GM23338 (cell line): ENCODE measurements around the gene ULBP2. TPM values are rescaled to one million over a fixed set of nuclear protein-coding genes. Genes with fewer than 3 reads are reported as not detected.

Experiments used
- ATAC-seq: fragments of 200-7000 bp; cut with Tn5 transposase; 3 replicates; pipeline ENCODE4 v1.9.1; 2020
- DNase-seq: peaks from one replicate; pipeline ENCODE4 v3.0.0-alpha.2; 2015; ENCODE audit warnings: low spot score
- H2AFZ ChIP-seq: fragments of 200-600 bp; sonication (generic); 2 replicates; pipeline ENCODE4 v1.8.0; 2016; ENCODE audit warnings: antibody characterized with exemption, mild to moderate bottlenecking, moderate library complexity
- H3F3A ChIP-seq: fragments of 200-600 bp; sonication (generic); replicated peaks from 2 replicates; pipeline ENCODE4 v1.8.0; 2017; ENCODE audit warnings: antibody characterized with exemption, mixed run types, low read depth
- H3K27ac ChIP-seq: fragments of 200-600 bp; sonication (generic); 2 replicates; pipeline ENCODE4 v1.6.1; 2016; ENCODE audit warnings: low read depth
- H3K27me3 ChIP-seq: fragments of 200-600 bp; sonication (generic); 2 replicates; pipeline ENCODE4 v1.8.0; 2016; ENCODE audit warnings: mild to moderate bottlenecking, mixed run types, moderate library complexity; ENCODE audit not compliant: insufficient read depth
- H3K36me3 ChIP-seq: fragments of 200-600 bp; sonication (generic); 2 replicates; pipeline ENCODE4 v1.8.0; 2016; ENCODE audit warnings: mild to moderate bottlenecking; ENCODE audit not compliant: insufficient read depth
- H3K4me1 ChIP-seq: fragments of 200-600 bp; sonication (generic); 2 replicates; pipeline ENCODE4 v1.8.0; 2016; ENCODE audit warnings: mild to moderate bottlenecking, moderate library complexity; ENCODE audit not compliant: insufficient read depth
- H3K4me2 ChIP-seq: fragments of 200-600 bp; sonication (generic); 2 replicates; pipeline ENCODE4 v1.7.1; 2017; ENCODE audit warnings: mixed run types
- H3K4me3 ChIP-seq: fragments of 200-600 bp; sonication (generic); 2 replicates; pipeline ENCODE4 v1.6.1; 2016; ENCODE audit warnings: mixed run types
- H3K79me2 ChIP-seq: fragments of 200-600 bp; sonication (generic); replicated peaks from 2 replicates; pipeline ENCODE4 v1.8.0; 2017; ENCODE audit warnings: mild to moderate bottlenecking; ENCODE audit not compliant: insufficient read depth
- H3K9me2 ChIP-seq: fragments of 200-600 bp; sonication (generic); 2 replicates; pipeline ENCODE4 v1.8.0; 2017; ENCODE audit not compliant: insufficient read depth
- H4K20me1 ChIP-seq: fragments of 200-600 bp; sonication (generic); replicated peaks from 2 replicates; pipeline ENCODE4 v1.8.0; 2017; ENCODE audit warnings: mild to moderate bottlenecking; ENCODE audit not compliant: insufficient read depth
- H3K27ac Mint-ChIP-seq: 2 replicates; pipeline ENCODE4 v1.8.0; 2020; ENCODE audit warnings: inconsistent platforms, mild to moderate bottlenecking, moderate library complexity, mixed read lengths
- H3K27me3 Mint-ChIP-seq: 3 replicates; pipeline ENCODE4 v1.8.0; 2022; ENCODE audit warnings: low read depth, mild to moderate bottlenecking, moderate library complexity, mixed read lengths, inconsistent platforms; ENCODE audit not compliant: insufficient read depth, poor library complexity
- H3K36me3 Mint-ChIP-seq: 3 replicates; pipeline ENCODE4 v1.8.0; 2021; ENCODE audit warnings: low read depth, mild to moderate bottlenecking, inconsistent platforms, moderate library complexity, mixed read lengths
- H3K4me1 Mint-ChIP-seq: 3 replicates; pipeline ENCODE4 v1.8.0; 2020; ENCODE audit warnings: mild to moderate bottlenecking, inconsistent platforms, mixed read lengths
- H3K4me3 Mint-ChIP-seq: 3 replicates; pipeline ENCODE4 v1.8.0; 2021; ENCODE audit warnings: moderate library complexity, mild to moderate bottlenecking, inconsistent platforms, mixed read lengths
- H3K9me3 Mint-ChIP-seq: 3 replicates; pipeline ENCODE4 v1.8.0; 2020; ENCODE audit warnings: moderate library complexity, mild to moderate bottlenecking, inconsistent platforms, mixed read lengths
- CREB1 ChIP-seq: fragments of 250-450 bp; sonication (Bioruptor Pico); IDR thresholded peaks from 2 replicates; pipeline ENCODE4 v1.5.0; 2020; ENCODE audit warnings: low read depth, mild to moderate bottlenecking, moderate library complexity
- EZH2 ChIP-seq: fragments of 200-600 bp; sonication (generic); IDR thresholded peaks from one replicate; pipeline ENCODE4 v1.8.0; 2017; ENCODE audit warnings: antibody characterized with exemption, mild to moderate bottlenecking, low read depth; ENCODE audit not compliant: unreplicated experiment
- EZH2phosphoT487 ChIP-seq: fragments of 200-600 bp; sonication (generic); IDR thresholded peaks from one replicate; pipeline ENCODE4 v1.8.1; 2018; ENCODE audit warnings: antibody characterized with exemption; ENCODE audit not compliant: unreplicated experiment
- JUNB ChIP-seq: IDR thresholded peaks from one replicate; pipeline ENCODE4 v1.6.1; 2016; ENCODE audit warnings: antibody characterized with exemption; ENCODE audit not compliant: unreplicated experiment
- NANOG ChIP-seq: IDR thresholded peaks from 2 replicates; pipeline ENCODE4 v1.6.1; 2016; ENCODE audit warnings: antibody characterized with exemption, borderline replicate concordance
- POLR2AphosphoS5 ChIP-seq: IDR thresholded peaks from 2 replicates; pipeline ENCODE4 v1.6.1; 2016; ENCODE audit warnings: antibody characterized with exemption, low read depth
- STAT1 ChIP-seq: IDR thresholded peaks from one replicate; pipeline ENCODE4 v1.6.1; 2016; ENCODE audit warnings: antibody characterized with exemption; ENCODE audit not compliant: unreplicated experiment
- ZNF114 ChIP-seq: fragments of 250-450 bp; sonication (Bioruptor Pico); IDR thresholded peaks from 2 replicates; pipeline ENCODE4 v1.5.0; 2020; ENCODE audit warnings: mild to moderate bottlenecking, moderate library complexity
- ZNF331 ChIP-seq: fragments of 250-450 bp; sonication (Bioruptor Pico); IDR thresholded peaks from 2 replicates; pipeline ENCODE4 v1.5.0; 2020; ENCODE audit warnings: low read depth, mild to moderate bottlenecking, moderate library complexity
- polyA plus RNA-seq: library from polyadenylated mRNA; unstranded; fragments of >200 nt; fragmentation: Nextera tagmentation; extraction: Ambion mirVana; gene quantifications from 2 replicates; pipeline ENCODE4 v1.2.1, GENCODE V29; 2016
- total RNA-seq: library from RNA; depleted of rRNA; stranded (reverse); fragments of >200 nt; shearing (Covaris generic); gene quantifications from 2 replicates; pipeline ENCODE4 v1.2.3, GENCODE V29; 2014
- TF ChIP-seq, protein P1 (sequence below): fragments of 250-450 bp; sonication (Bioruptor Pico); IDR thresholded peaks from 2 replicates; pipeline ENCODE4 v1.5.0; 2020; ENCODE audit warnings: mild to moderate bottlenecking, moderate library complexity
- TF ChIP-seq, protein P2 (sequence below): IDR thresholded peaks from 2 replicates; pipeline ENCODE4 v1.6.1; 2016; ENCODE audit warnings: antibody characterized with exemption
- TF ChIP-seq, protein P3 (sequence below), 2 experiments: fragments of 200-600 bp in 1 of 2; sonication (generic) in 1 of 2; conservative IDR thresholded peaks; 2 replicates each; pipeline versions ENCODE4 v1.5.1 to v1.6.1; 2016 to 2017; ENCODE audit warnings: antibody characterized with exemption in 2 of 2, low read depth in 2 of 2, mild to moderate bottlenecking in 2 of 2, moderate library complexity in 1 of 2
- TF ChIP-seq, protein P4 (sequence below): IDR thresholded peaks from one replicate; pipeline ENCODE4 v1.6.1; 2018; ENCODE audit warnings: antibody characterized with exemption; ENCODE audit not compliant: unreplicated experiment

The ULBP2 gene
- total and polyA plus RNA-seq, 2 experiments from 2014 or later: not detected

DNA sequence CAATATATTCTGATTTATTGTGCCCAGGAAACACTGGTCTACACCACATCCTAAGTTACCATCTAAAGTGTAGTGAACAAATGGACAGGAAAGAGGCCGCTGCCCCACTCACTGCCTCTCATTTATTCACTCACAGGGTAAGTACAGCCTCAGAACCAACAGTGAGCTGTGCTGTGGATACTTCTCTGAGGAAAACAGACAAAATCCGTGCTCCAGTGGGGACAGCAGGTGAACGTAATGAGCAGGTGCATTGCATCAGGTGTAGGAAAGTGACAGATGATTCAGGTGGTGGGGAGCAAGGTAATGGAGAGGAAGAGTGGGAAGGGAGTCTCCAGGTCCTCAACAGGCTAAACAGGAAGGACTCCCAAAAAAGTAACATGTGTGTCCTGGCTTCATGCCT lies 8.4 kb upstream of the ULBP2 start:
- no peaks in the 10 kb centered on the region for H3K9me2 ChIP-seq
- H3K4me3 Mint-ChIP-seq: no peak overlapping the region
- no peak overlapping the region for H2AFZ ChIP-seq
- H3K4me3 ChIP-seq: no peak overlapping the region
- H3K4me1 ChIP-seq: no peaks in the 10 kb centered on the region; the same call in 1 of the 2 replicates
- no peaks in the 10 kb centered on the region for H3K79me2 ChIP-seq
- H3K9me3 Mint-ChIP-seq: no peaks in the 10 kb centered on the region
- no peaks in the 10 kb centered on the region for H3K36me3 ChIP-seq
- DNase-seq (no peak), ATAC-seq (no peak)
- TF ChIP-seq STAT1: no peak
- no peak for TF ChIP-seq NANOG
- TF ChIP-seq ZNF114 (CRISPR knock-in tag): no peak
- no peak for TF ChIP-seq POLR2AphosphoS5
- TF ChIP-seq ZNF331 (CRISPR knock-in tag): no peak
- TF ChIP-seq, protein P1, sequence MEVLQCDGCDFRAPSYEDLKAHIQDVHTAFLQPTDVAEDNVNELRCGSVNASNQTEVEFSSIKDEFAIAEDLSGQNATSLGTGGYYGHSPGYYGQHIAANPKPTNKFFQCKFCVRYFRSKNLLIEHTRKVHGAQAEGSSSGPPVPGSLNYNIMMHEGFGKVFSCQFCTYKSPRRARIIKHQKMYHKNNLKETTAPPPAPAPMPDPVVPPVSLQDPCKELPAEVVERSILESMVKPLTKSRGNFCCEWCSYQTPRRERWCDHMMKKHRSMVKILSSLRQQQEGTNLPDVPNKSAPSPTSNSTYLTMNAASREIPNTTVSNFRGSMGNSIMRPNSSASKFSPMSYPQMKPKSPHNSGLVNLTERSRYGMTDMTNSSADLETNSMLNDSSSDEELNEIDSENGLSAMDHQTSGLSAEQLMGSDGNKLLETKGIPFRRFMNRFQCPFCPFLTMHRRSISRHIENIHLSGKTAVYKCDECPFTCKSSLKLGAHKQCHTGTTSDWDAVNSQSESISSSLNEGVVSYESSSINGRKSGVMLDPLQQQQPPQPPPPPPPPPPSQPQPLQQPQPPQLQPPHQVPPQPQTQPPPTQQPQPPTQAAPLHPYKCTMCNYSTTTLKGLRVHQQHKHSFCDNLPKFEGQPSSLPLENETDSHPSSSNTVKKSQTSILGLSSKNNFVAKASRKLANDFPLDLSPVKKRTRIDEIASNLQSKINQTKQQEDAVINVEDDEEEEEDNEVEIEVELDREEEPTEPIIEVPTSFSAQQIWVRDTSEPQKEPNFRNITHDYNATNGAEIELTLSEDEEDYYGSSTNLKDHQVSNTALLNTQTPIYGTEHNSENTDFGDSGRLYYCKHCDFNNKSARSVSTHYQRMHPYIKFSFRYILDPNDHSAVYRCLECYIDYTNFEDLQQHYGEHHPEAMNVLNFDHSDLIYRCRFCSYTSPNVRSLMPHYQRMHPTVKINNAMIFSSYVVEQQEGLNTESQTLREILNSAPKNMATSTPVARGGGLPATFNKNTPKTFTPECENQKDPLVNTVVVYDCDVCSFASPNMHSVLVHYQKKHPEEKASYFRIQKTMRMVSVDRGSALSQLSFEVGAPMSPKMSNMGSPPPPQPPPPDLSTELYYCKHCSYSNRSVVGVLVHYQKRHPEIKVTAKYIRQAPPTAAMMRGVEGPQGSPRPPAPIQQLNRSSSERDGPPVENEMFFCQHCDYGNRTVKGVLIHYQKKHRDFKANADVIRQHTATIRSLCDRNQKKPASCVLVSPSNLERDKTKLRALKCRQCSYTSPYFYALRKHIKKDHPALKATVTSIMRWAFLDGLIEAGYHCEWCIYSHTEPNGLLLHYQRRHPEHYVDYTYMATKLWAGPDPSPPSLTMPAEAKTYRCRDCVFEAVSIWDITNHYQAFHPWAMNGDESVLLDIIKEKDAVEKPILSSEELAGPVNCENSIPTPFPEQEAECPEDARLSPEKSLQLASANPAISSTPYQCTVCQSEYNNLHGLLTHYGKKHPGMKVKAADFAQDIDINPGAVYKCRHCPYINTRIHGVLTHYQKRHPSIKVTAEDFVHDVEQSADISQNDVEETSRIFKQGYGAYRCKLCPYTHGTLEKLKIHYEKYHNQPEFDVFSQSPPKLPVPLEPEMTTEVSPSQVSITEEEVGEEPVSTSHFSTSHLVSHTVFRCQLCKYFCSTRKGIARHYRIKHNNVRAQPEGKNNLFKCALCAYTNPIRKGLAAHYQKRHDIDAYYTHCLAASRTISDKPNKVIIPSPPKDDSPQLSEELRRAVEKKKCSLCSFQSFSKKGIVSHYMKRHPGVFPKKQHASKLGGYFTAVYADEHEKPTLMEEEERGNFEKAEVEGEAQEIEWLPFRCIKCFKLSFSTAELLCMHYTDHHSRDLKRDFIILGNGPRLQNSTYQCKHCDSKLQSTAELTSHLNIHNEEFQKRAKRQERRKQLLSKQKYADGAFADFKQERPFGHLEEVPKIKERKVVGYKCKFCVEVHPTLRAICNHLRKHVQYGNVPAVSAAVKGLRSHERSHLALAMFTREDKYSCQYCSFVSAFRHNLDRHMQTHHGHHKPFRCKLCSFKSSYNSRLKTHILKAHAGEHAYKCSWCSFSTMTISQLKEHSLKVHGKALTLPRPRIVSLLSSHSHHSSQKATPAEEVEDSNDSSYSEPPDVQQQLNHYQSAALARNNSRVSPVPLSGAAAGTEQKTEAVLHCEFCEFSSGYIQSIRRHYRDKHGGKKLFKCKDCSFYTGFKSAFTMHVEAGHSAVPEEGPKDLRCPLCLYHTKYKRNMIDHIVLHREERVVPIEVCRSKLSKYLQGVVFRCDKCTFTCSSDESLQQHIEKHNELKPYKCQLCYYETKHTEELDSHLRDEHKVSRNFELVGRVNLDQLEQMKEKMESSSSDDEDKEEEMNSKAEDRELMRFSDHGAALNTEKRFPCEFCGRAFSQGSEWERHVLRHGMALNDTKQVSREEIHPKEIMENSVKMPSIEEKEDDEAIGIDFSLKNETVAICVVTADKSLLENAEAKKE (CRISPR knock-in tag): no peak
- TF ChIP-seq CREB1: no peak
- TF ChIP-seq EZH2: no peak
- TF ChIP-seq EZH2phosphoT487: no peak
- TF ChIP-seq, protein P2, sequence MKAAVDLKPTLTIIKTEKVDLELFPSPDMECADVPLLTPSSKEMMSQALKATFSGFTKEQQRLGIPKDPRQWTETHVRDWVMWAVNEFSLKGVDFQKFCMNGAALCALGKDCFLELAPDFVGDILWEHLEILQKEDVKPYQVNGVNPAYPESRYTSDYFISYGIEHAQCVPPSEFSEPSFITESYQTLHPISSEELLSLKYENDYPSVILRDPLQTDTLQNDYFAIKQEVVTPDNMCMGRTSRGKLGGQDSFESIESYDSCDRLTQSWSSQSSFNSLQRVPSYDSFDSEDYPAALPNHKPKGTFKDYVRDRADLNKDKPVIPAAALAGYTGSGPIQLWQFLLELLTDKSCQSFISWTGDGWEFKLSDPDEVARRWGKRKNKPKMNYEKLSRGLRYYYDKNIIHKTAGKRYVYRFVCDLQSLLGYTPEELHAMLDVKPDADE: no peak
- TF ChIP-seq, protein P3, sequence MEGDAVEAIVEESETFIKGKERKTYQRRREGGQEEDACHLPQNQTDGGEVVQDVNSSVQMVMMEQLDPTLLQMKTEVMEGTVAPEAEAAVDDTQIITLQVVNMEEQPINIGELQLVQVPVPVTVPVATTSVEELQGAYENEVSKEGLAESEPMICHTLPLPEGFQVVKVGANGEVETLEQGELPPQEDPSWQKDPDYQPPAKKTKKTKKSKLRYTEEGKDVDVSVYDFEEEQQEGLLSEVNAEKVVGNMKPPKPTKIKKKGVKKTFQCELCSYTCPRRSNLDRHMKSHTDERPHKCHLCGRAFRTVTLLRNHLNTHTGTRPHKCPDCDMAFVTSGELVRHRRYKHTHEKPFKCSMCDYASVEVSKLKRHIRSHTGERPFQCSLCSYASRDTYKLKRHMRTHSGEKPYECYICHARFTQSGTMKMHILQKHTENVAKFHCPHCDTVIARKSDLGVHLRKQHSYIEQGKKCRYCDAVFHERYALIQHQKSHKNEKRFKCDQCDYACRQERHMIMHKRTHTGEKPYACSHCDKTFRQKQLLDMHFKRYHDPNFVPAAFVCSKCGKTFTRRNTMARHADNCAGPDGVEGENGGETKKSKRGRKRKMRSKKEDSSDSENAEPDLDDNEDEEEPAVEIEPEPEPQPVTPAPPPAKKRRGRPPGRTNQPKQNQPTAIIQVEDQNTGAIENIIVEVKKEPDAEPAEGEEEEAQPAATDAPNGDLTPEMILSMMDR (conservative IDR thresholded peaks at IDR 0.05; ENCODE audit: low read depth in 2 of 2): no peak
- TF ChIP-seq JUNB: no peak
- TF ChIP-seq, protein P4, sequence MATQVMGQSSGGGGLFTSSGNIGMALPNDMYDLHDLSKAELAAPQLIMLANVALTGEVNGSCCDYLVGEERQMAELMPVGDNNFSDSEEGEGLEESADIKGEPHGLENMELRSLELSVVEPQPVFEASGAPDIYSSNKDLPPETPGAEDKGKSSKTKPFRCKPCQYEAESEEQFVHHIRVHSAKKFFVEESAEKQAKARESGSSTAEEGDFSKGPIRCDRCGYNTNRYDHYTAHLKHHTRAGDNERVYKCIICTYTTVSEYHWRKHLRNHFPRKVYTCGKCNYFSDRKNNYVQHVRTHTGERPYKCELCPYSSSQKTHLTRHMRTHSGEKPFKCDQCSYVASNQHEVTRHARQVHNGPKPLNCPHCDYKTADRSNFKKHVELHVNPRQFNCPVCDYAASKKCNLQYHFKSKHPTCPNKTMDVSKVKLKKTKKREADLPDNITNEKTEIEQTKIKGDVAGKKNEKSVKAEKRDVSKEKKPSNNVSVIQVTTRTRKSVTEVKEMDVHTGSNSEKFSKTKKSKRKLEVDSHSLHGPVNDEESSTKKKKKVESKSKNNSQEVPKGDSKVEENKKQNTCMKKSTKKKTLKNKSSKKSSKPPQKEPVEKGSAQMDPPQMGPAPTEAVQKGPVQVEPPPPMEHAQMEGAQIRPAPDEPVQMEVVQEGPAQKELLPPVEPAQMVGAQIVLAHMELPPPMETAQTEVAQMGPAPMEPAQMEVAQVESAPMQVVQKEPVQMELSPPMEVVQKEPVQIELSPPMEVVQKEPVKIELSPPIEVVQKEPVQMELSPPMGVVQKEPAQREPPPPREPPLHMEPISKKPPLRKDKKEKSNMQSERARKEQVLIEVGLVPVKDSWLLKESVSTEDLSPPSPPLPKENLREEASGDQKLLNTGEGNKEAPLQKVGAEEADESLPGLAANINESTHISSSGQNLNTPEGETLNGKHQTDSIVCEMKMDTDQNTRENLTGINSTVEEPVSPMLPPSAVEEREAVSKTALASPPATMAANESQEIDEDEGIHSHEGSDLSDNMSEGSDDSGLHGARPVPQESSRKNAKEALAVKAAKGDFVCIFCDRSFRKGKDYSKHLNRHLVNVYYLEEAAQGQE: no peak
- no peak overlapping the region for H3K27ac ChIP-seq
- no peaks in the 10 kb centered on the region for H4K20me1 ChIP-seq
- H3K4me1 Mint-ChIP-seq: no peaks in the 10 kb centered on the region; the same call in 2 of the 3 replicates
- H3K27me3 ChIP-seq: peaks cover 82% of the 10 kb centered on the region
- H3K4me2 ChIP-seq: no peak overlapping the region
- H3K27me3 Mint-ChIP-seq: peaks cover 45% of the 10 kb centered on the region
- no peak overlapping the region for H3K27ac Mint-ChIP-seq
- no peaks in the 10 kb centered on the region for H3F3A ChIP-seq
- H3K36me3 Mint-ChIP-seq: no peaks in the 10 kb centered on the region
